Lower leg skin (tissue), 4 donors: Measurements from ENCODE around the gene IFNG-AS1. TPM values are rescaled to one million over a fixed set of nuclear protein-coding genes. Genes with fewer than 3 reads are reported as not detected.

ENCODE experiments used
- DNase-seq, 2 donors: peaks; one replicate each; pipeline ENCODE4 v3.0.0-alpha.2; 2019; ENCODE audit warnings: low spot score in 2 of 2
- H3K4me3 ChIP-seq: fragments of 200-600 bp; sonication (generic); 2 replicates; pipeline ENCODE4 v1.5.1; 2017; ENCODE audit warnings: mild to moderate bottlenecking, low read depth; ENCODE audit not compliant: poor library complexity, severe bottlenecking
- CTCF ChIP-seq, 3 donors: fragments of 450-650 bp; IDR thresholded peaks; one replicate each; pipeline ENCODE4 v1.5.1; 2016; ENCODE audit warnings: antibody characterized with exemption in 3 of 3, mild to moderate bottlenecking in 3 of 3, moderate library complexity in 2 of 3
- POLR2A ChIP-seq, 2 donors: fragments of 450-650 bp; IDR thresholded peaks; one replicate each; pipeline ENCODE4 v1.6.1; 2016 to 2017; ENCODE audit warnings: antibody characterized with exemption in 2 of 2, mild to moderate bottlenecking in 1 of 2, moderate library complexity in 1 of 2
- WGBS, 2 donors: methylation state at CpG; one replicate each; pipeline ENCODE4 v1.1.5; 2018; 5-methylcytosine and 5-hydroxymethylcytosine counted together
- intact Hi-C: fragments of 100-400 bp; cut with DNase I; formaldehyde crosslinking; loops from one replicate; pipeline ENCODE4 v1.15.0; 2023; ENCODE audit warnings: low total_unique reads
- total RNA-seq, 4 donors: library from RNA; depleted of rRNA; stranded (reverse); fragments of >200 nt; gene quantifications; one replicate each; pipeline ENCODE4 v1.1.0, GENCODE V29; 2016

The IFNG-AS1 gene
- total RNA-seq, 4 donors from 2014 or later: 0.37 to 0.58 TPM; not detected in 2

- intact Hi-C loops: loop anchor here (10.0 kb wide), 1 partner anchor 259 kb away; no protein-coding TSS in a partner anchor
- WGBS, 2 donors: 72 to 73% methylated on average over 5 of the region's 5 CpGs
- TF ChIP-seq CTCF (IDR thresholded peaks at IDR 0.05) (no peak), POLR2A (IDR thresholded peaks at IDR 0.05) (no peak)
- no peak for DNase-seq
- H3K4me3 ChIP-seq: no peak overlapping the region
Observed at GRCh38 chr12:67944093-67944492, 45.2 kb upstream of the IFNG-AS1 start.

- 89 to 90% methylated on average over 2 of the region's 2 CpGs for WGBS, 2 donors
- H3K4me3 ChIP-seq: no peak overlapping the region
- no peak for TF ChIP-seq CTCF (IDR thresholded peaks at IDR 0.05)
- no peak for TF ChIP-seq POLR2A (IDR thresholded peaks at IDR 0.05)
- no peak for DNase-seq
- intact Hi-C loops: no loop called here
Observed at GRCh38 chr12:67952787-67953186, 36.5 kb upstream of the IFNG-AS1 start.

GRCh38 chr12:67957383-67957782 lies 31.9 kb upstream of the IFNG-AS1 start:
- no peak for DNase-seq
- WGBS, 2 donors: 60 to 80% methylated on average over 4 of the region's 4 CpGs
- no peak overlapping the region for H3K4me3 ChIP-seq
- intact Hi-C loops: no loop called here
- TF ChIP-seq CTCF (IDR thresholded peaks at IDR 0.05) (no peak), POLR2A (IDR thresholded peaks at IDR 0.05) (no peak)

GRCh38 chr12:67958187-67958586 lies 31.1 kb upstream of the IFNG-AS1 start:
- 41 to 59% methylated on average over 4 of the region's 4 CpGs for WGBS, 2 donors
- intact Hi-C loops: no loop called here
- no peak for TF ChIP-seq CTCF (IDR thresholded peaks at IDR 0.05)
- no peak for TF ChIP-seq POLR2A (IDR thresholded peaks at IDR 0.05)
- no peak for DNase-seq
- no peak overlapping the region for H3K4me3 ChIP-seq

- intact Hi-C loops: no loop called here
- no peak for DNase-seq
- TF ChIP-seq CTCF (IDR thresholded peaks at IDR 0.05): no peak
- no peak for TF ChIP-seq POLR2A (IDR thresholded peaks at IDR 0.05)
- H3K4me3 ChIP-seq: no peak overlapping the region
- 72 to 85% methylated on average over 1 of the region's 1 CpG for whole genome bisulfite sequencing, 2 donors
Observed at GRCh38 chr12:67964456-67964855, 24.8 kb upstream of the IFNG-AS1 start.

- DNase-seq: no peak
- 40 to 46% methylated on average over 2 of the region's 2 CpGs for WGBS, 2 donors
Observed at GRCh38 chr12:67966560-67966959, 22.7 kb upstream of the IFNG-AS1 start.

More at GRCh38 chr12:67966560-67966959, 22.7 kb upstream of the IFNG-AS1 start:
- TF ChIP-seq POLR2A (IDR thresholded peaks at IDR 0.05) (no peak), CTCF (IDR thresholded peaks at IDR 0.05) (no peak)
- H3K4me3 ChIP-seq: no peak overlapping the region
- intact Hi-C loops: no loop called here
